22Rv1 (cell line): ENCODE results near the gene ZFP42.

ENCODE experiments used
- H3K27ac ChIP-seq: fragments of 450-650 bp; 2 replicates; pipeline ENCODE4 v1.5.1; 2017
- CTCF ChIP-seq: fragments of 450-650 bp; IDR thresholded peaks from 2 replicates; pipeline ENCODE4 v1.5.1; 2017; ENCODE audit warnings: mild to moderate bottlenecking
- ZFX ChIP-seq: fragments of 450-650 bp; IDR thresholded peaks from 2 replicates; pipeline ENCODE4 v1.6.1; 2017; ENCODE audit warnings: antibody characterized with exemption, borderline replicate concordance

Gene ZFP42

GRCh38 chr4:188023682-188024081 lies 28.1 kb downstream of the ZFP42 start:
- H3K27ac ChIP-seq: no peak overlapping the region
- TF ChIP-seq CTCF (no peak), ZFX (no peak)

- no peak overlapping the region for H3K27ac ChIP-seq
- TF ChIP-seq ZFX (no peak), CTCF (no peak)
Observed at GRCh38 chr4:188025476-188025875, 29.9 kb downstream of the ZFP42 start.

- no peak overlapping the region for H3K27ac ChIP-seq
- no peak for TF ChIP-seq CTCF
- no peak for TF ChIP-seq ZFX
Observed at GRCh38 chr4:188029114-188029513, 33.5 kb downstream of the ZFP42 start.

GRCh38 chr4:188030401-188030800 lies 34.8 kb downstream of the ZFP42 start:
- TF ChIP-seq CTCF: no peak
- no peak for TF ChIP-seq ZFX
- no peak overlapping the region for H3K27ac ChIP-seq

GRCh38 chr4:188031751-188032150 lies 36.2 kb downstream of the ZFP42 start:
- no peak for TF ChIP-seq CTCF
- TF ChIP-seq ZFX: no peak
- no peak overlapping the region for H3K27ac ChIP-seq

GRCh38 chr4:188032170-188032569 lies 36.6 kb downstream of the ZFP42 start:
- H3K27ac ChIP-seq: no peak overlapping the region
- TF ChIP-seq ZFX (no peak), CTCF (no peak)

GRCh38 chr4:188032583-188032982 lies 37.0 kb downstream of the ZFP42 start:
- no peak overlapping the region for H3K27ac ChIP-seq

More at GRCh38 chr4:188032583-188032982, 37.0 kb downstream of the ZFP42 start:
- TF ChIP-seq ZFX (no peak), CTCF (no peak)
